Dermis microvascular lymphatic vessel endothelial cell (primary cell): ENCODE data around the gene CFAP141. TPM values are rescaled to one million over a fixed set of nuclear protein-coding genes. Genes with fewer than 3 reads are reported as not detected.
A peak's percentile ranks its signal among the peaks of the same experiment; 100 is the strongest.

Experiments used
- DNase-seq, 2 donors: peaks; one replicate each; pipeline versions ENCODE4 v3.0.0 to v3.0.0-alpha.2; 2010; ENCODE audit warnings: low read depth in 2 of 2
- total RNA-seq: library from RNA; depleted of rRNA; stranded (reverse); fragments of >200 nt; gene quantifications from 2 replicates; pipeline ENCODE4 v1.2.1, GENCODE V29; 2014

The CFAP141 gene
- total RNA-seq, 1 donor from 2014 or later: not detected

DNA sequence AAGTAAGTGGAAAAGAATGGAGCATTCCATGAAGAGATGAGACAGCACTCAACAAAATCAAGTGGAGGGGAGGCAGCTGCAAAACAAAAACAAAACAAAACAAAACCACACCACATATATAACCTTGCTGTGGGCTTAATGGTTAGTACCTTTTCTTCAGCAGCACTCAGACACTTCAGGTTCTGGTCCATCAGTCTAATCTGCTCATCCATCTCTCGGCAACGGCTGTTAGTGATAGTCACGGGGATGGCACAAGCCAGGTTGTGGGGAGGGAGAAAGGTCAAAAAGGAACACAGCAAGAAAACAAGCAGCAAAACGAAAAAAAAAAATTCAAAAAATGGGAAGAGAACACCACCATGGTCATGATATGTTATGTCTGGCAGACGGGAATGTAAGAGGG, 34.3 kb downstream of the CFAP141 start:
- DNase-seq: no peak

DNA sequence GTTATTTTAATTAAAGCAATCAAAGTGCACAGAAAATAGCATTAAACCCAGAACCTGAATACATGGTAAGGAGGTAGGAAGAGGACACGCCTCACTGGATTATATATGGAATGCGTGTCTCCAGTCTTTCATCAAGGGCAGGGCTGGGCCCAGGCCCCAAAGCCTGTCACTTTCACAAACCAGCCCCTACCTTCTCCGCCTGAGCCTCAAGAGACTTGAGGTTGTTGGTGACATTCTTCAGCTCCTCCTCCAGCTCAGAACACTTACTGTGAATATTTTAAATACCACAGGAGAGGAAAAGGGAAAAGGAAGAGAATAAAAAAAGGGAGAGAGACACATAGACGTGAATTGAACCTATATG, 34.9 kb downstream of the CFAP141 start:
- no peak for DNase-seq

DNA sequence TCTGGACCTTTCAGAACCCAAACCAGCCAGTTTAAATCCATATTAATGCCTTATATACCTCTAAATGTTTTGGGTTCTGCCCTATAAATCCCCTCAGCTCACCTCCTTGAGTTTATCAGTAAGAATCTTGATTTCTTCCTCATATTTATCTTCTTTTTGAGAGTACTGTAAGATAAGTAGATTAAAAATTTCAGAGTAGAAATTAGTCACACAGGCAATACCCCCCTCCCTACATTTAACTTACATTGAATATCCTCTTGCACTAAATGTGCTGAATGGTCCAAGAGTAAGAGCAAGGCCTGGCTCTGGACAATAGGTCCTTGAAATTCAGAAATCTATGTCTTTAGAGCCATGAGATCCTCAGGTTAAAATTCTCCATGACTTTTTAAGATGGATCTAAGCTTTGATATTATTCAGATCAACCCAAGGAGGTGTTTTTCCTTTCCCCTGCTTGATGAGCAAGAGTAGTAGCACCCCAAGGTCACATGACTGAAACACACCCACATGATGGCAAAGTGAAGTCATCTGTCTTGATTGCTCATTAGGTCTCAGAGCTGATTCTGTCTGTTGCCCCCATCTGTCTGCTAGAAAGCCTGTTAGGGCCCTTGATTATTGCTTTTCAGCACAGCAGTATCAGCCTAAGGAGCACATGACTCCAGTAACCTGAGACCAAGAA, 35.4 kb downstream of the CFAP141 start:
- no peak for DNase-seq

DNA sequence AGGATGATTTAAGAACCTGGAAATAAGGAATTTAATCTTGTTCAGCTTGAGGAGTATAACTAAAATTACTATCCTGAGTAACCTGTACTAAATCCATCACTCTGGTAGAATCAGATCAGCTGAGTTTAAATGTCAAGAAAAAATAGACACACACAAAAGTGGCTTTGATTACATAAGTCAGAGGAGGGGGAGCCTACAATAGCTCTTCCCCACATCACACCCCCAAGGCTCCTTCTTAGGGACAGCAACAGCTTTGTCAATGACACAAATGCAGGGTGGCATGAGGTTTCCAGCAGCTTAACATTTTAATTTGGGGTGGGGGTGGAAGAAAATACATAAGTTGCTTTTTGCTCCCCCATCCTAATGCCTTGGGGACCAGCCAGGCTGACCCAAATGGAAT, 38.7 kb downstream of the CFAP141 start:
- DNase-seq: no peak

DNA sequence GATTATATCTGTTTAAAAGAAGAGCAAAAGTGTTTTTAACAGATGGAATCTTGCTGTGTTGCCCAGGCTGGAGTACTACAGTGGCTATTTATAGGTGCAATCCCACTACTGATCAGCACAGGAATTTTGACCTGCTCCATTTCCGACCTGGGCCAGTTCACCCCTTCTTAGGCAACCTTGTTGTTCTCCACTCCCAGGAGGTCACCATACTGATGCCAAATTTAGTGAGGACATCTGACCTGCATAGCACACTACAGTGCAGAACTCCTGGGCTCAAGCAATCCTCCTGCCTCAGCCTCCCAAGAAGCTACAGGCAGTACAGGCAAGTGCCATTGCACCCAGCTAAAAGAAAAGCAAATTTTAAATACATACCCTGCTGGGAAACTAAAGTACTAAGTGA, 39.9 kb downstream of the CFAP141 start:
- DNase-seq: no peak

DNA sequence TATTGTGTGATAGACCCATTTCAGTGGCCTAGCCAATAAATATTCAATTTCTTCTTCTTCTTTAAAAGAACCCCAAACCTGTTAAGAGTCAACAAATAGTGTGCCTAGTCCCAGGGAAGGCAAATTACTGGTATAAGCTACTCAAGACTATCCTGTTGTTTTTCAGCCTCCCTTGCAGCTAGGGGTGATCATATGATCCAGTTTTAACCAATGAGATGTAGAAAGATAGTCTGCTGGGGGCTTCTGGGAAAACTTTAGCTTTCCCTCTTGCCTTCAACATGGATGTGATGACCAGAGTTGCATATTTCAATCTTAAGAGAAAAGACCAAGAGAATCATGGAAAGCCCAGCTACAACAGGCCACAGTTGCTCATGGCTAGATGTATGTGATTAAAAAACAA, 46.6 kb downstream of the CFAP141 start:
- DNase-seq: no peak

DNA sequence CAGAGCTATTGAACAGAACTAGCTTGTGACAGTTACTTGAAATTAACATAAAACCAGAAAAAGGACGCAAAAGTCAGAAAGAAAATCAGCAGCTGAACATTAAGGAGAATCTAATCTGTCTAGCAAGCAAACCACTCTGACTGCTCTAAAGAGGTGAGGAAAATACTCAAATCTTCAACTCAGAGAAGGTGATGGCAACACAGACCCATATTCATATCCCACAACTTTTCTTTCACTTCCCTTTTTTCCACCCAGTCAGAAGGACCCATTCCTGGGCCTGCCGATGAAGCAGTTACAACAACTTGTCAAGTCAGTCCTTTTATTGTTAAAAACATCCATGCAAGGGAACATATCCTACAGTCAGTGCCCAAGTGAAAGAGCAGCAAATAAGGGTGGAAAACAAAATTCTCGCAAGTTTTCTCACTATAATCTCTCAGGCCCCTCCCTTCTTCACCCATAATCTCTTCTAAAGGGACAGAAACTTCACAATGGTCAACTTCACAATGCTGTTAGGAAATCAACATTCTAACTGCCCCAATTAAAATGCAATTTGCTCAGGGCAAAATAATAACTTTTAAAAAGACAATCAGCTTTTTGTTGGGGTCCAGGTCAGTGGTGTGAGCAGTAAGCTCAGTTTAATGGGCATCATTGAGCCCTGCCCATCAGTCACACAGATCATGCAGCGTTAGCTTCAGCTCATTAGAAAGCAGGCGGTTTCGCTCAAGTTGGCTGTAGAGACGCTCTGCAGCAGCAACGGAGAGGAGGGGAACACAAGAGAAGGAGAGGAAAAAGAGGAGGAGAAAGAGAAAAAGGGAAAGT, 47.6 kb downstream of the CFAP141 start:
- DNase-seq: no peak

DNA sequence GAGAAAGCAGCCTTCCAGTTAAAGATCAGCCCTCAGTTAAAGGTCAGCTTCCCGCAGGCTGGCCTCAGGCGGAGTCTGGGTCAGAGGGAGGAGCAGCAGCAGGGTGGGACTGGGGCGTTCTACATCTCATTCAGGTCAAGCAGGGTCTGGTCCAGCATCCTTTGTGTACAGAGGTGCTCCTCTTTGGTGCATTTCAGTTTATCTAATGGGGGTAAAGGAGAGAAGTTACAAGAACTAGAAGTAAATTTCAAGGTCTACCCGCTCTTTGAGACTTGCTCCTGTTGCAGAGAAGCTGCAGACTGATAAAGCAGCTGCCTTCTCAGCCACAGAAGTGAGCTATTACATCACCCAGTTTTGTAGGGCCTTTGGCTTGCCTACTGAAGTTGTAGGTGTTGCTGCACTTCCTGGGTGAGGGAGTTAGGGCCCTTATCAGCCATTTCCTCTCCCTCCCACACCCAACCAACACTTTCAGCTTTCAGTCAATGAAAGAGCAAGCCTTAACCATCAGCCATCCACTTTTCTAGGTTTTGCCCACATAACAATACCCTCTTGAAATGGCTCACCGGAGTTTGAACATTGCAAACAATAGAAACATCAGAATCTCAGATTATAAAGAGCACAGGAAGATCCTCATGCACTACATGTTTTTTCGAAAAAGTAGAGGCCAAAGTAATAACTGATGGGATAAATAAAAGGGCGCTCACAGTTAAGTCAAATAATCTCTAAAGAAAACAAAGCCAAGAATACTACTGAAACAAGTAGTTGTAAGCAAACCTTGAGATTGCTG, 48.4 kb downstream of the CFAP141 start:
- DNase-seq: no peak

DNA sequence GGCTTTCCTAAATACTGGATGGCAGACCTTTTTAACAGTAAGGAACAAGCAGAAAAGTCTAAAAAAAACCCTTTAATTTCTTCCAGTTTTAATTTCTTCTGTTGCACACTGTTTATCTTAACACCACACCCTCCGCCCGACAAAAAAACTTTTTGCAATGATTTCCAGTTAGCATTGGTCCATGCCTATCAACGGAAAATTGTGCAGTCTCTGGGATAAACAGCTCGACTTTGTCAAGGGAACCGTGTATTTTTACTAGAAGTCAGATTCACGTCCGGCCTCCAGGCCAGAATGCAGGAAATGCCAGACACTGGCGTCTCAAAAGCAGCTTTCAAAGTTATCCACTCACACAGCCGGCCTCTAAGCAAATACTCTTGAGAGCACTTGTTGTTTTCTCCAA, 50.9 kb downstream of the CFAP141 start:
- DNase-seq: peak; percentile 89 to 94

DNA sequence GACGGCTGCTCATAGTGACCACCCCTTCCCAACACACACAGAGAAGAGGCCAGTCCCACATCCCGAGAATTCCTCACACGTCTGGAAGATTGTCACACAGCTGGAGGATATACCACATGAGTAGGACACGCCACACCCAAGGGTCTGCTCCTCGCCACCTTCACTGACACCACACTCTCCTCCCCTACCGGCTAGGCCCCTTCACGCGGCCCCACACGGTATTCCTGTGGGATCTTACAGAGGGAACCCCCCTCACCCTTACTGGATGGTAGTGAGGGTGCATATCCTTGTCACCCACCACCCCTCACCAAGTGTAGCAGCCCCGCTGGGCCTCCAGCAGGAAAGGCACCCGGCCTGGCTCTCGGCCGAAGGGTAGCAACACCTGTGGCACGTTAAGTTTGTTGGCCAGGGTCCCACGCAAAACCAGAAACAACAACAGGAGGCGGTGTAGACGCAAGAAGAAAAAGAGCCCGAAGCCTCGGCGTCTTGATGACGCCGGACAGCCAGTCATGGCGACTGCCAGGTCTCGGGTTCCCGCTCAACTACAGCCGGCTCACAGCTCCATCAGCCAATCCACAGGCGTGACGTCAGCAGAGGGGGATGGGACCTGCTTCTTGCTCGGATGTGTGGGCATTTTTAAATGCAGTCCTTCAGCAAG, 51.5 kb downstream of the CFAP141 start, which contains the start of gene NUP210L:
TSS of gene NUP210L (minus strand) at position 540 of the 658 bp plus-strand sequence.
- DNase-seq: peak; percentile 41 to 89

DNA sequence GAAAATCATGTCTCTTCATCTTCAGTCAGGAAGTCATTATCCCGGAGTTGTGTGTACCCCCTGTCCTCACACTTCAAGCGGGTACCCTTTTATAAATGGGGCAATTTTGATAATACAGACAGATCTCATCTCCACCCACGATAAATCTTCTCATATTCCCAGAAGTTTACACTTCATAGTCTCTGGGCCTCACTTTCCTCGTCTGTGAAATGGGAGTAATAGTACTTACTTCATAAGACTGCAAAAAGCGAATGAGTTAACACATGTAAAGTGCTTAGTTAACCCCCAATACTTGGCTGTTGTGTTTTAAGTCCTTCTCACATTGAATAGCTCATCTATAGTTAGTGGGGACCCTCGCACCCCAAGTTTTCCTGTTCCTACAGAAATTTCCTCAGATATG, 52.1 kb downstream of the CFAP141 start:
- DNase-seq: no peak

DNA sequence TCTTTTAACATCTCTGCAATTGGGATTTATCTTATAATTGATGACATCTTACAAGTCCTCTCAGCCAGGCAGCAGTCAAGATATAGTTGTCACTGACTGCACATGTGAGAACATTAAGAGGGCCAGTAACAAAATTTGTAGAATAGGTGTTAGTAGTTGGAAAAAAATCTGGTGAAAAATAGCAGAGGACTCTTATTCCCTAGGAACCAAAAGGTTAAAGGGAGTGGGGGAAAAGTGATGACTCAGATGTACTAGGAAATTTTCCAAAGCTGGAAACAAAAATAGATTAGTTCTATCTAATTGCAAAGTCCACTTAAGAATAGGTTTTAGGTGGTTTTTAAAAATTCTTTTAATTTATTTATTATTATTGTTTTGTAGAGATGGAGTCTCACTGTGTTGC, 54.8 kb downstream of the CFAP141 start:
- DNase-seq: peak in 1 of 2 donors; percentile 37

Other genes starting within 250 kb of the CFAP141 start
- 2.3 and 3.3 TPM in 2 replicates for gene CRTC2, start 247.7 kb downstream of the CFAP141 start, total RNA-seq
- gene SLC39A1, start 242.8 kb downstream of the CFAP141 start, total RNA-seq: 86.8 and 136 TPM in 2 replicates
- gene CREB3L4, start 238.4 kb downstream of the CFAP141 start, total RNA-seq: 6.8 and 8.7 TPM in 2 replicates
- gene JTB, start 228.7 kb downstream of the CFAP141 start, total RNA-seq: 78.3 and 109 TPM in 2 replicates
- gene RAB13, start 220.0 kb downstream of the CFAP141 start, total RNA-seq: 35.4 and 61.8 TPM in 2 replicates
- gene RPS27, start 215.6 kb downstream of the CFAP141 start, total RNA-seq: 1,374 and 1,459 TPM in 2 replicates
- gene NUP210L, start 51.3 kb downstream of the CFAP141 start, total RNA-seq: under 0.01 TPM in 2 replicates
- gene TPM3, start 14.2 kb downstream of the CFAP141 start, total RNA-seq: 298 and 390 TPM in 2 replicates
- gene UBAP2L, start 14.6 kb upstream of the CFAP141 start, total RNA-seq: 34.9 and 49.2 TPM in 2 replicates
- 80.2 and 83.7 TPM in 2 replicates for gene HAX1, start 66.3 kb upstream of the CFAP141 start, total RNA-seq
- not detected in 2 replicates for gene AQP10, start 114.8 kb upstream of the CFAP141 start, total RNA-seq
- gene ATP8B2, start 119.2 kb upstream of the CFAP141 start, total RNA-seq: 44.6 and 53.3 TPM in 2 replicates
- 11.3 and 12.7 TPM in 2 replicates for gene IL6R, start 199.0 kb upstream of the CFAP141 start, total RNA-seq